ENCODE results near the gene NME3.

- TF ChIP-seq CTCF (IDR thresholded peaks at IDR 0.05) (no peak), EZH2phosphoT487 (IDR thresholded peaks at IDR 0.05) (no peak)
Observed at GRCh38 chr16:1808691-1809090, 37.3 kb upstream of the NME3 start.

Measured in neural progenitor cell (in vitro differentiated cells).